HepG2 (cell line): ENCODE measurements around the gene TPPP2.

Experiments
- HINFP ChIP-seq: sonication (generic); formaldehyde crosslinking; IDR thresholded peaks from 2 replicates; pipeline ENCODE4 v1.4.0; 2020; ENCODE audit warnings: low read depth, mild to moderate bottlenecking, missing genetic modification reagents
- ZBTB21 ChIP-seq: sonication (generic); formaldehyde crosslinking; IDR thresholded peaks from 2 replicates; pipeline ENCODE4 v1.4.0; 2020; ENCODE audit warnings: missing genetic modification reagents
- ZMYM3 ChIP-seq: sonication (generic); formaldehyde crosslinking; IDR thresholded peaks from 2 replicates; pipeline ENCODE4 v1.5.1; 2020; ENCODE audit warnings: mild to moderate bottlenecking, missing genetic modification reagents
- ZNF263 ChIP-seq: sonication (generic); formaldehyde crosslinking; IDR thresholded peaks from 2 replicates; pipeline ENCODE4 v1.4.0; 2020; ENCODE audit warnings: missing genetic modification reagents
- ZNF549 ChIP-seq: sonication (generic); formaldehyde crosslinking; IDR thresholded peaks from 2 replicates; pipeline ENCODE4 v1.5.0; 2020; ENCODE audit warnings: missing genetic modification reagents
- TF ChIP-seq, protein P1 (sequence below): sonication (generic); formaldehyde crosslinking; IDR thresholded peaks from 2 replicates; pipeline ENCODE4 v1.4.0; 2020; ENCODE audit warnings: missing genetic modification reagents

DNA sequence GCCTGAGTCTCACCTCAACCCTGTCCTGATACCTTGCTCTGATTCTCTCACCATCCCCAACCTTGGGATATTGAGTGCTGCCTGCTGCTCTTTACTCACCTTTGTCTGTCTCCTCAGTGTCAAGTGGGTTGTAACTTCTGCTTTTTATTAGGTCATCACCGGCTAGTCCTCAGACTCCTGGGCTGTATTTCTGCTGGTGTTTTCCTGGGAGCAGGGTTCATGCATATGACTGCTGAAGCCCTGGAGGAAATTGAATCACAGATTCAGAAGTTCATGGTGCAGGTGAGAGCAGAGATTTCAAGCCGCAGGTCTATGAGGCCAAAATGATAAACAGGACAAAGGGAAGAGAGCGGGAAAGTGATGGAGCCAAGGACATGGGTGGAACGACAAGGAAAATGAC is 30.4 kb upstream of the TPPP2 start:
- TF ChIP-seq ZNF549 (CRISPR knock-in tag) = no peak
- TF ChIP-seq, protein P1, sequence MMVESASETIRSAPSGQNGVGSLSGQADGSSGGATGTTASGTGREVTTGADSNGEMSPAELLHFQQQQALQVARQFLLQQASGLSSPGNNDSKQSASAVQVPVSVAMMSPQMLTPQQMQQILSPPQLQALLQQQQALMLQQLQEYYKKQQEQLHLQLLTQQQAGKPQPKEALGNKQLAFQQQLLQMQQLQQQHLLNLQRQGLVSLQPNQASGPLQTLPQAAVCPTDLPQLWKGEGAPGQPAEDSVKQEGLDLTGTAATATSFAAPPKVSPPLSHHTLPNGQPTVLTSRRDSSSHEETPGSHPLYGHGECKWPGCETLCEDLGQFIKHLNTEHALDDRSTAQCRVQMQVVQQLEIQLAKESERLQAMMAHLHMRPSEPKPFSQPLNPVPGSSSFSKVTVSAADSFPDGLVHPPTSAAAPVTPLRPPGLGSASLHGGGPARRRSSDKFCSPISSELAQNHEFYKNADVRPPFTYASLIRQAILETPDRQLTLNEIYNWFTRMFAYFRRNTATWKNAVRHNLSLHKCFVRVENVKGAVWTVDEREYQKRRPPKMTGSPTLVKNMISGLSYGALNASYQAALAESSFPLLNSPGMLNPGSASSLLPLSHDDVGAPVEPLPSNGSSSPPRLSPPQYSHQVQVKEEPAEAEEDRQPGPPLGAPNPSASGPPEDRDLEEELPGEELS (CRISPR knock-in tag) = no peak
- TF ChIP-seq HINFP (CRISPR knock-in tag) = no peak
- TF ChIP-seq ZBTB21 (CRISPR knock-in tag) = no peak
- no peak for TF ChIP-seq ZNF263 (CRISPR knock-in tag)
- TF ChIP-seq ZMYM3 (CRISPR knock-in tag) = no peak
